ENCODE data around the gene CSF3R.

DNA sequence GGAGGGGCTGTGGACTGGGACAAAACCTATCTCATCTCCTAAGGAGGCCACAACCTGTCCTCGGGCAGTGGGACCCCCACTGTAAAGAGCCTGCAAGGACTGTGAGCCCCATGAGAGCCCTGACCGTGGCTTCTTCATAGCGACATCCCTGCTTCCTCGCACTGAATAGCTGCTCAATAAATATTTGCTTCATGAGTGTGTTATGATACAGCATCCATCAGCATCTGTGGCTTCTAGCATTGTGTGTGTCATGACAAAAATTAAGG, 40.5 kb upstream of the CSF3R start:
- TF ChIP-seq CTCF (IDR thresholded peaks at IDR 0.05): no peak
- no peak for TF ChIP-seq POLR2A (IDR thresholded peaks at IDR 0.05)
- TF ChIP-seq EP300 (IDR thresholded peaks at IDR 0.05): no peak
